ENCODE measurements around the gene ETV1.

Gene ETV1

DNA sequence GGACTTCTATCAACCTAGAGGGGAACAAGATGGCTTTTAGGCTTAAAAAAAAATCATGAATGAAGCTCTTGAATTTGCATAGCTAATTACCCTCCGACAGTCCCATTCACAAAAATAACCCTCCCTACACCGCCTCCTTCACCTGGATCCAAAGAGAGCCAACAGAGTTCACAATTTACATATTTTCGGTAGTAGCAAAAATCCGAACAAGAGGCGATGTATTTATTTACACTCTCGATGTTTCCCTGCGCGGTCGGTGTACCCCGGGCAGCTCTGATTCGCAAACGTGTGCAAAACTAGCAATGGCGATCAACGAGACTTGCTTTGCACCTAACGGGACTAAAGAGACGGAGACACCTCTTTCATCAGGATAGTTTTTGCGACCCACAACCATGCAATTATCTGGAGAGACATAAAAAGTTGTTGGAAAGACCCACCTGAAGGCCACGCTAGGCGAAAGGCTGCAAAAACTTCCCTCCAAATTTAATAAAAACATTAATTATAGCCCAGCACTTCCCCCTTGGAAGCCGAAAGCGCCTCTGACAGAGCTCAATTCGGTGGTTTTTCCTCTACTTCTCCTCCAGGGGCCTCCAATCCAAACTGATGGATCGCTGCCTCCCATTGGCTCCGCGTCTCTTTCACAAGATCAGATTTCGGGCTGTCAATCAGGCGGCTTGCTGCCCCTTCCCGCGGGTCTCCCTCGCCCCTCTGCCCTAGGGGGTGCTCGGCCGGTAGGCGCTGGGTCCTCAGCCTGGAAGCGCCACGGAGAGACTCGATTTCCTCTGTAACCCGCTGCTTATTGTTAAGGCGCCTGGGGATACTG lies at the start of gene ETV1:
Gene ETV1, minus strand, starts transcription at position 541 of the 823 bp plus-strand sequence. CDS start 614 bp downstream, outside the sequence.
- DNase-seq (ENCODE audit: insufficient read length, low spot score) (peak; percentile 65), FAIRE-seq (no peak)

DNA sequence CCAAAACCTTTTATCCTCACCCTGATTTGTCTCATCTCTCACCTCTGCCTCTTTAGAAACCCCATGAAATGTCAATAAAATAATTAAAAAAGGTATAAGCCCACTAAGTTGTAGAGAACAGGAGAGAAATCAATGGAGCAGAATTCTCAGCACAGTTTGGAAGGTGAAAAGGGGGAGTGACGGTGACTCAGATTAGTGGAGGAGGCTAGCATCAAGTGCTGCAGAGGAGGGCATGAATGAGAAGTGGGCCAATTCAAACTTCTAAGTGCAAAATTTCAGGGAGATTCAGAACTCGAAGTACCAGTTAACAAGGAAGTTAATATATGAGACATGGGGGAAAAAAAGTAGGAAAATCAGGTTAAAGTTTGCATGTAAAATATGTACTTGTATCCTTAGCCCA lies 34.9 kb upstream of the ETV1 start:
- DNase-seq (ENCODE audit: insufficient read length, low spot score) (no peak), FAIRE-seq (no peak)

- FAIRE-seq (no peak), DNase-seq (ENCODE audit: insufficient read length, low spot score) (no peak)
Measured at GRCh38 chr7:14023838-14024237, 34.4 kb upstream of the ETV1 start.

DNA sequence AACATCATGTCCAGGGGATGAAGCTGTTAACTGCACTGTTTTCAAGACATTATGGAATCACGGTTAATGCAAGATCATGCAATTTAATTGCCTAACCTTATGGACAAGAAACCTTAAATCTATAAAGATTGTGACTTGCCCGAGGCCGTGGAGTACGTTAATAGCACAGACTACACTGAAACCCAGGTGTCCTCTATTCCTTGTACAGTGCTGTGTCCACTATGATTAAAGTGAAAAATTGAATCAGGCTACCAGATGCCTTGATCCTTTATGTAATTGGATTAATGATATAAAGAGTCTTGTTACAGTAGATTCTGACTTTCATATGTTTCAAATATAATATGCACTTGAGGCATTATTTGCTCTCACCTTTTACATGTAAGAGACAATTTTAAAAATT lies 33.9 kb upstream of the ETV1 start:
- DNase-seq (ENCODE audit: insufficient read length, low spot score), result no peak
- no peak for FAIRE-seq

DNA sequence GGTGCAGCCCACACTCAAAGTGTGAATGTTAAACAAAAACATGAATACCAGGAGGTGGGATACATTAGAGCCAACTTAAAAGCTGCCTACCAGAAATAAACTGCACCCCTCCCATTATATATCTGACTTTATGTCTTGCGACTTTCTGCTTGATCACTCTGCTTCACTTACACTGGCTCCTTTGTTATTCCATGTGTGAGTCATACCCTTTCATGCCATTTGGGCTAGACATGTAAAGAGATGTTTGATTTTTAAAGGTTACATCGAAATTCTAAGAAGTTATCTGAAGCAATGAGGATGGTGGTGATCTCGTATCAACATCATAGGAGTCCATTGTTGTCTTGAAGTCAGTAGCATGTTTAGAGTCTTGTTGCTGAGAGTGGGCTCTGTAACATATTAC lies 31.6 kb upstream of the ETV1 start:
- no peak for FAIRE-seq
- DNase-seq (ENCODE audit: insufficient read length, low spot score), result no peak

DNA sequence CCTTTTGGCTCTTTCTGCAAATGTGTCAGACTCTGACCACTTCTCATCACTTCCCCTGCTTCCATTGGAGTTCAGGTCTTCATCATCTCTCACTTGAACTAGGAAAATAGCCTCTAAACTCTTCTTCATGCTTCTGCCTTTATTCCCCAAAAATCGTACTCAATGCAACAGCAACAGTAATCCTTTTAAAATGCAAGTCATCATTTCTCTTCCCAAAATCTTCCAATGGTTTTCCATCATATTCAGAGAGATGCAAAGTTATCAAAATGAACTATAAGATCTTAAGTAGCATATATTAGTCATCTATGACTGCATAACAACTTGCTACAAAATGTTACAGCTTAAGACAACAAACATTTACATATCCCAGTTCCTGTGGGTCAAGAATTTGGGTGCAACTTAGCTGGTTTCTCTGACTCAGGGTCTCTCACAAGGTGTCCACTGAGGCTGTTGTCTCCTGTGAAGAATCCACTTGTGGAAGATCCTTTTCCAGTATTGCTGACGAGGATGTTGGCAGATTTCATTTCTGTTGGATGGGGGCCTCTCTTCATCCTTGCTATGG lies 31.0 kb upstream of the ETV1 start:
- no peak for DNase-seq (ENCODE audit: insufficient read length, low spot score)
- FAIRE-seq, result no peak

GRCh38 chr7:14018751-14019150 lies 29.3 kb upstream of the ETV1 start:
- no peak for DNase-seq (ENCODE audit: insufficient read length, low spot score)
- FAIRE-seq, result no peak

DNA sequence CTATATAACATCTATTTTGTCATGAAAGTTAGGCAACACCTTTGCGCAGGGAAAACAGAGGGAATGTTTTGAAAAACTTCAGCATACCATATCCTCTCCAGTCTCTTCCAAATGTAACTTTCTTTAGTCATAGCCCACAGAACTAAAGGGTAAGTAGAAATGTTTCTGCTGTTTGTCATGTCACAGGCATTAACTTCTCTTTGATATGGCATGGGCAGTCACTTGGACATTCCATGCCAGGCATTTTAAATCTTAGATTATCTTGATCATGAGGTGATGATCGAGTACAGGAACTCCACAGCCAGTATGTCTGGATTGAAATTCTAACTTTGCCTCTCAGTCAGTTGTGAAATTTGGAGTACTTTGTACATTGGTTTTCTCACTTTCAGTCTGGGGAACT lies 27.5 kb upstream of the ETV1 start:
- no peak for DNase-seq (ENCODE audit: insufficient read length, low spot score)
- no peak for FAIRE-seq

DNA sequence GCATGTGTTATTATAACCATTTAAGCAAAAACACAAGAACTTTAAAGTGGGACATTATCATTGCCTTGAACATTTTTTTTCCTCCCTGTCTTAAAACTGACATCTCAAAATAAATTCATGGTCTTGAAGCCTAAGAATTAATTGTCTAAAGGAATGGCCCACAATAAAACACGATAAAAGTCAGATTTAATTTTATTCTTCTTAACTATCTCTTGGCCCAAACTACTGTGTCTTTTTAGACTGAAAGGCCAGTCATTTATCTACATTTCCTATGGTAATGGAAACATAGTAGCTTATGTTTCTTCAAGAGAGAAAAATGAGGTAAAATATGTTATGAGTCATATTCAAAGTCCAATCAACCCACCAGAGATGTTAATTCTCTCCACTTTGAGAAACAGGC lies 24.4 kb upstream of the ETV1 start:
- DNase-seq (ENCODE audit: insufficient read length, low spot score) (no peak), FAIRE-seq (no peak)

GRCh38 chr7:14009453-14010418 lies 20.3 kb upstream of the ETV1 start:
- DNase-seq (ENCODE audit: insufficient read length, low spot score), result no peak
- FAIRE-seq, result no peak

GRCh38 chr7:14001139-14001538 lies 11.7 kb upstream of the ETV1 start:
- DNase-seq (ENCODE audit: insufficient read length, low spot score), result no peak
- no peak for FAIRE-seq

GRCh38 chr7:14000247-14000646 lies 10.8 kb upstream of the ETV1 start:
- no peak for FAIRE-seq

DNA sequence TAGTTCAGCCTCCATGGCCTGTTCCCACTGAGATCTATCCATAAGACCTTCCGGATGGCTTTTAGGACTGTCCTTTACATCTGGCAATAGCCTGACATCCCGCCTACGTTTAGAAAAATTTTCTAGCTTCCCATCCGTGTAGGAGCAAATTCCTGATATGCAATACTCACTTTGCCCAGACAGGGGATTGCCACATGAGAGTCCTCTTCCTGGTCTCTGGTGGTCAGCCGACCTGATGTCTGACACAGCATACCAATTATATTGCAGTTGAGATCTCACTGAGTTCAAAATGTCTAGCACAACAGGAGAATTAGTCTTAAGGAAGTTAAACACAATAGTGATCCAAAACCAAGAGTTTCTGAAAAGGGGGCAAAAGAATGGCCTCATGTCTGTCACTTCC lies 9.4 kb upstream of the ETV1 start:
- no peak for FAIRE-seq

More at GRCh38 chr7:14000247-14000646, 10.8 kb upstream of the ETV1 start:
- DNase-seq (ENCODE audit: insufficient read length, low spot score), result no peak

DNA sequence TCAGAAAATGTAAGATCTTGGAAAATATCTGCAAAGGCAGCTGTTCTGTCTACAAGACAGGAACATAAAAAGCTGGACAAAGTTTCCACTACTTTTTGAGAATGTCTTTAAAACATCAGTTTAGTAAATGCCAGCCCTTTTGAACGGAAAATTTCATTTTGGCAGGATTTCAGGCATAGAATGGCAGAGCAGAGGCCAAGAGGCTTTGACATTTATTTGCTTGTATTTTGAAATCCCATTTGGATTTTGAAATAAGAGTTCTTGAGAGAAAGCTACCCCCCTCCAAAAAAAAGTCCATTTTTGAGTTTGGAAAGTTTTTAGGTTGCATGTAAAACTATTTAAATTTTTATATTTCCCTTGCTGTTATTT lies 3.1 kb upstream of the ETV1 start:
- no peak for FAIRE-seq
- DNase-seq (ENCODE audit: insufficient read length, low spot score), result no peak

More for the DNA sequence above, 9.4 kb upstream of the ETV1 start:
- DNase-seq (ENCODE audit: insufficient read length, low spot score), result no peak

DNA sequence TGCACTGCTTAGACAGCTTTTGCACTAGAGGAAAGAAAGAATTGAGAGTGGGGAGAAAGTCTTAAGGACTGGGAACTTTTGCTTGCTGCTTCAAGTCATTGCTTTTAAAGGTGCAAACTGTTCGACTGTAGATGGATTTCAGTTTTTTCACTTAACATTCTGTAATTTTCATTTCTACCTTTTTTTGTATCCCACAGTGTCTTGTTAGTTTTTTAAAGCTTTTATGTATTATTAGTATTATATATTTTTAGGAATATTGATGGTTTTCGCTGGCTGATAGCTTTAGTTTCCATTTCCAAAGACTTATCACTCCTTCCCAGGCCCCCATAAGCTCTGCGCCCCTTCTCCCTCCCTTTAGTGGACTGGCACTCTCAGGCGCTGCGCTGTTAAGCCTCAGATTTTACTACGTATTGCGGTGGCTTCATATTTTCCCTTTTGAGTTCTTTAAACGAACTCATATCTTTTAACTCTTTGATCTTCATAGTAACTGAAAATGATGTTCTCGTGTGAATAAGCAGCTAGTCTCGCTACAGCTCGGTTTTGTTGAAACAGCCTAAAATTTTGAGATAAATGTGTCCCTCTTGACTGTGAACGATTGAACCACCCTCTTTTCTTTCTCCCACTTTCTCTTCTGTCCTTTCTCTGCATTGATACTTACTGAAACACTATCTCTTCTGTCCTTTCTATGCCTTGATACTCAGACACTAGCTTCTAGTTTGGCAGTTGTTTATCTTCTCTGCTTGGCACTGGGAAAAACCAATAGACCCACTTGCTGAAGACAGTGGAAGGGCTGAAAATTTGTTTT lies 2.5 kb upstream of the ETV1 start:
- no peak for DNase-seq (ENCODE audit: insufficient read length, low spot score)
- FAIRE-seq, result no peak

DNA sequence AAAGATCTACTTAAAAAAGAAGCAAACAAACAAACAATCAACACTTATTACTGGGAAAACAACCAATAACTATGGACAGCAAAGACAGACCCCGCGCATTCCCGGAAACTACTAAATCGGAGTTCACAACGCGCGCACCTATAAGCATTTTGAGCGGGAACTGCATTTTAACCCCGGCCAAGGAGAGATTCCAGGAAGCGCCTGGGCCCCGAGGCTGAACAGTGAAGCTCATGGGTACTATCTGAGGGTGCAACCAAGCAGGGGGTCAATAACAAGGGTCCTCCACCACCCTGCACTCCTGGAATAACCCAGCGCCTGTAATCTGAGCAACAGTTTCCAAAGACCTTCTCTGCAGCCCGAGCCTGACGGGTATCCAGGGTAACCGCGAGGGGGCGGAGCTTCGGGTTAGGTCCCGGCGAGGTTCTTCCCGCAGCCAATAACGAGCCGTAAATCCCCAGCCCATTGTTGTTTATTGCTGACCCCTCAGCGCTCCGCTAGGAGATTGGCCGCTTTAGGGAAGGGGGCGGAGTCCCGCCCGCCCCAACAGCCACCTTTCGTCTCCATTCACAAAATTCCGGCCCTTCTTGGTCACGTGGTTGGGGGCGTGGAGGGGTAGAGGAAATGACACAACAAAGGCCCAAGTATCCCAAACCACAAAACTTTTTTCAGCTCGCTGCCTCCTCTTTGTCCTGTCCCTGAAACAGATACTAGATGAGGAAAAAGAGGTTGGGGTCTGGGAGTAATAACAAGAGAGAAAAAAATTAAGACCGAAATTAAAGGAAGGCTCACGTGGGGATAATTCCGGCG lies 1.7 kb upstream of the ETV1 start:
- FAIRE-seq (peak; percentile 88), DNase-seq (ENCODE audit: insufficient read length, low spot score) (peak; percentile 88)

DNA sequence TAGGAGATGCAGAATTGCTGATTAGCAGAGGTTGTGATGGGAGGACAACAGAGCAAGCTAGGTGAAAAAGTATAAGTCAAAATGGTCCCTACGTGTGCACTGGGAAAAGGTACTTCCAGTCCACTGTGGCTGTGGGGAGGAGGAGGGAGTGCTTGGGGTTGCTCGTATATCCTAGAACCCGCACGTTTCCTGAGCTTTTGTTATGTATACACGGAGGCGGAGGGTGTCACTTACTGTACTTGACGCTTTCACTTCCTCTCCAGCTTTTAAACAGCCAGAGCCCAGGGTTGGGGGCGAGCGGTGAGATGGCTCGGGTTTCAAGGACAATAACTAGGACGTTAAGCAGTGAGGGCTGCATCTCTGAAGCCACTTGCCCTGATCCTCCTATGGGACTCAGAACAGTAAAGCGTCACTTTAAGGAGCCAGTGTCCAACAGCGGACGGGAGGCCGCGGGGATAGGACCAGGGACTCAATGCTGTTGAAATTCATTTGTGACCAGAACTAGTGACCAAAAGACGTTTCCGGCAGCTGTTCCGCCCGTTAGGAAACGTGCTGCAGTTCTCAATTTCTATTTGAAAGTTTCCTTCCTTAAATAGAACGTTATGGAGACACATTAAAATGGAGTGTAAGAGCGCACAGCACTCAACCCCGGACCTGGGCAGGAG lies 985 bp upstream of the ETV1 start:
- peak; percentile 18 for DNase-seq (ENCODE audit: insufficient read length, low spot score)
- FAIRE-seq, result no peak

DNA sequence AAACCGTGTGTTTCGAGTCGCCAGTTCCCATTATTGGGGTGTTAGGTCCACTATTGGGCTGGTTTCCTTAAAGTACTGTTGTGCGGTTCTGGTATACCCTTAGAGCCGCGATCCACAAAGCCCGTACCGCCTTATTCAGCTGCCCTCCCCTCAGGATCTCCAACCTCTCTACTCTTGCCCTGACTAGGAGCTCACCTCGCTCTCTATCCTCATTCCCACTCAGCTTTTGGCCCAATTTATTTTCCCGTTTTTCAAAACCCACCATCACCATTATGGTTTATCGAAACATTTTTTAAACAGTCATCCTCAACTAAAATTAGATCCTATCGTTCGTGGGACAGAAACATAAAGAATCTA lies 461 bp upstream of the ETV1 start:
- no peak for FAIRE-seq
- DNase-seq (ENCODE audit: insufficient read length, low spot score), result no peak

DNA sequence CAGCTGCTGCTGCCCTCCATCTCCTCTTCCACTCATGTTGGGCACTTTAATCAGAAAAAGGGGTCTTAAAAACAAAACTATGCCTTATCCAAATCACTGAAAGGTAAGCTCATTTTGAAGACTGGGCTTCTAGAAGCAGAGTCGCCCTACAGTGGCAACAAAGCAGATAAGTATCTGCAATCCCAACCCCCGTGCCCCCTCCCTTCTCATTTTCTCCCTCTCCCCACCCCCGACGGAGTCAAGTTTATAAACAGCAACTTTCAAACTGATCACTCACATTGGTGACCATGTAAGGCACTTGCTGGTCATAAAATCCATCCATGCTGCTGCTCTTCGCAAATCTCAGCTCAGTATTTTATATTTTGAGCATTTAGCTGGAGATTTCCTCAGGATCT lies 738 bp downstream of the ETV1 start:
- FAIRE-seq (no peak), DNase-seq (ENCODE audit: insufficient read length, low spot score) (no peak)

Data from HTR-8/SVneo (cell line).